GM19467 (cell line): ENCODE results near the gene SLX9.
"Not testable (repeated sequence)": the region's sequence is repeated elsewhere in the genome, so short reads cannot be mapped to it uniquely, and the experiment has no call there.

ENCODE experiments used
- ATAC-seq: cut with Tn5 transposase; IDR thresholded peaks from one replicate; pipeline ENCODE4 v1.9.1; 2021; ENCODE audit warnings: mild to moderate bottlenecking, moderate library complexity; ENCODE audit not compliant: unreplicated experiment

Gene SLX9

DNA sequence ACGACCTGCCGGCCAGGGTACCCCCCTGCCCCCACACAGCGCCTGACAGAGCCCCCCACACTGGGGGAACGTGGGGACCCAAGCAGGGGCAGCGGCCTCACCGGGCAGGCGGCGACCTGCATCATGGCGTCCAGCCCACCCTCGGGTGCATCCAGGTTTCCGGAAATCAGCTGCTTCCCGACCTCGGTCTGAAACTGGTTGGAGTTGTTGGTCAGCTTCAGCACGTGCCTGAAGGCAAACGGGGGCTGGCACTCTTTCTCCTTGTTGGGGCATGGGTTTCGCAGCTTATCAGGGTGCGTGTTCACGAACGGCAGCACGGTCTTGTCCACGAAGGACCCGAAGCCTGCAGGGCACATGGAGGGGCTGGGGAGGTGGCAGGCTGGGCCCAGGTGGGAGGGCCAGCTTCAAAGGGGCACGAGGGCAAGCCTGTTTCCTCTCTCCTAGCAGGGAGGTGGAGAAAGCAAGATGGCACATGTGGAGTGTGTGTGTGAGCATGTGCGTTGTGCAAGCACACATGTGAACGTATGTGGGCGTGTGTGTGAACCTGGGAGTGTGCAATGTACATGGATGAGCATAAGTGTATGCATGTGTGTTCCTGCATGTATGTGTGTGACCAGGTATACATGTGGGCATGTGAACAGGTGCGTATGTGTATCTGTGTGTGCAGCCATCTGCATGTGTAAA, 38.3 kb upstream of the SLX9 start:
- ATAC-seq, result no peak

GRCh38 chr21:44902268-44903049, 37.4 kb upstream of the SLX9 start:
- ATAC-seq, result no peak

DNA sequence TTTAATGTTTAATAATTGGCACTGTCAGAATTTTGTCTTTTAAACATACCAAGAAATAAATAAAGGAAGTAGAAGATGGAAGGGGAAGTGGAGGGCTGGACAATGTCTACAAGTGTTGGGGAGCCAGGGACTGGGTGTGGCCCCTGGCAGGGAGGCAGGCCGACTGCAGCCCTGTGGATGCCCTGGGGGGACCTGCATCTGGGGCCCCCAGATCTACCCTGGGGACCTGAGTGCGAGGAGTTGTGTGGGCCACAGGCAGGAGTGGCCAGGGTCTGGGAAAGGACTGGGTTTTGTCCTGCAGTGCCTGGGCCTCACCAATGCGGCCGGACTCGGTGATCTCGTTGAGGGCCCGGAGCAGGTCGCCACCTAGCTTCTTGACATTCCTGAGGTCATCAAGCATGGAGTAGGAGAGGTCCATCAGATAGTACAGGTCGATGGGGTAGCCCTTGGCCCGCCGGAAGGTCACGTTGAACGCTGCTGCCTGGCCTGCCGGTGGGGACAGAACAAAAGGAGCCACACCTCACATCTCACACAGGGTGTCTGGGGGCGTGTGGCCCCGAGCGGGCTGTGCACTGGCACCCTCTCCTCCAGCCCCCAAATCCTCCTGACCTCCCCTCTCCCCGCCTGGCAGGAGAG, 36.7 kb upstream of the SLX9 start:
- no peak for ATAC-seq

DNA sequence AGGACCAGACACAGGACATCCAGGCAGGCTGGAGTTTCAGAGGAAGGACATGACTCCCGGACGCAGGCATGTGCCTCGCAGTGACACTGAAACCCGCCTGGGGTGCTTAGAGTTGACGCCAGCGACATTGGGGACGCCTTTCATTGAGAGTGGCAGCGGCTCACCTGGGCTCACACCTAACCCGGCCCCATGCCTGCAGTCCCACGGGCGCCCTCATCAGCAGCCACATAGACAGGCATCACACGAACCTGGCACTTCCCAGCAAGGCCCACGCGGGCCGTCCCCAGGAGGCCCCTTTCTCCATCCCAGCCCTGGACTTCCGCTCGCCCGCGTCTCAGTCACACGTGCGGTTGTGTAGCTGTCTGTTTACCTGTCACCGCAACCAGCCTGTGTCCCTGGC, 36.1 kb upstream of the SLX9 start:
- no peak for ATAC-seq

GRCh38 chr21:44904141-44904923, 35.5 kb upstream of the SLX9 start:
- ATAC-seq, result no peak

DNA sequence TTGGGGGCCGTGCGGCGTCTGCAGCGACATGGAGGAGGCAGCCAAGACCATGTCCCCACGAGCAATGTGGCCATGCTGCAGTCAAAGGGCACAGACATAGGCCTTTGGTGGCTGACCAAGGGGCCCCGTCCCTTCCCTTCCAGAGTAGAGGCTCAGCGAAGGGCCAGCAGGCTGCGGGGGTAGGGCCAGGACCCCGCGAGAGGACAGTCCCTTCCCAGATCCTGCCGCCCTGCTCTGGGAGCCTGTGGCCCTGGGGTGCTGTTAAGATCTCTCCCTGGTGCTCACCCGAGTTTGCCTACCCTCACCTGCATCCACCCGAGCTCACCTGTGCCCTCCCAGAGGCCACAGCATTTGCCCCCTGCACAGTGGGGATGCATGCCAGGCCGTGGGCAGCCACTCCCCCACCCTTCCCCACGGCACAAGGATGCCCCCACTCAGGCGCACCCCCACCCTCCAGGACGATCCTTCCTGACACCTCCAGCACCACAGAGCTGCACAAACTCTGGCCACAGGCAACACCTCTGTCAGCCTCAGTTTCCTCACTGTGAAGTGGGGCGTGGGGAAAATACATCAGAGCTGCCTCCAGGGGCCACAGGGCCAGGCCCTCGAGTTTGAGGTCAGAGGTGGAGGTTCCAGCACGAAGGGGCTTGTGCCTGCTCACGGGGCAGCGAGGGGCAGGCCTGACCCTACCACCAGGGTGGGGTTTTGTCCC, 34.7 kb upstream of the SLX9 start:
- no peak for ATAC-seq

GRCh38 chr21:44905728-44906090, 34.1 kb upstream of the SLX9 start:
- ATAC-seq, result no peak

- no peak for ATAC-seq
Observed at GRCh38 chr21:44907225-44907965, 32.4 kb upstream of the SLX9 start.

DNA sequence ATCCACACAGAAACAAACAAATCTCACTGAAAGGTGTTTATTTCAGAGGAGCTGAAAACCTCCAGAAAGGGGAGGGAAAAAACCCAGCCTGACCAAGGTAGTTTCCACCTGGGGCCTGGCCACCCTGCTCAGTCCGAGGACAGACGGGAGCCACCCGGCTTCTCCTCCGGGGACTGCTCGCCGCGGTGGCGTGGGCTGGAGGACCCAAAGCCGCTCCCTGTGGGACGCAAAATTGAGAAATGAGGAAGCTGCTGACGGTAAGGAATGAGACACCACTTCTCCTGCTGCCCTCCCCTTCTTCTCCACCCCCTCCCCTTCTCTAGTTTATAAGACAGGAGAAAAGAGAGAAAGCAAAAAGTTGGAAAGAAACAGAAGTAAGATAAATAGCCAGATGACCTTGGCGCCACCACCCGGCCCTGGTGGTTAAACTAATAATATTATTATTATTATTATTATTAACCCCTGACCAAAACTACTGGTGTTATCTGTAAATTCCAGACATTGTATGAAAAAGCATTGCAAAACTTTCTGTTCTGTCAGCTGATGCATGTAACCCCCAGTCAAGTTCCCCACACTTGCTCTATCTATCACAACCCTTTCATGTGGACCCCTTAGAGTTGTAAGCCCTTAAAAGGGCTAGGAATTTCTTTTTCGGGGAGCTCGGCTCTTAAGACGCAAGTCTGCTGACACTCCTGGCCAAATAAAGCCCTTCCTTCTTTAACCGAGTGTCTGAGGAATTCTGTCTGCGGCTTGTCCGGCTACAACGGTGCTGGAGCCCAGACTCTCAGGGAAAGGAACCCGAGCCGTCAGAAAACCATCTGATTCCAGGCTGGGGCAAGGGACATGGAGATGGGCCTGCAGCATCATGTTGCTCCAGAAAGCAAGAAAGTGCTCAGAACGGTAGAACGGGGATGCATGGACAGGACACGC, 31.6 kb upstream of the SLX9 start:
- no peak for ATAC-seq

GRCh38 chr21:44908908-44909307, 30.9 kb upstream of the SLX9 start:
- no peak for ATAC-seq

GRCh38 chr21:44909719-44910118, 30.1 kb upstream of the SLX9 start:
- ATAC-seq, result no peak

DNA sequence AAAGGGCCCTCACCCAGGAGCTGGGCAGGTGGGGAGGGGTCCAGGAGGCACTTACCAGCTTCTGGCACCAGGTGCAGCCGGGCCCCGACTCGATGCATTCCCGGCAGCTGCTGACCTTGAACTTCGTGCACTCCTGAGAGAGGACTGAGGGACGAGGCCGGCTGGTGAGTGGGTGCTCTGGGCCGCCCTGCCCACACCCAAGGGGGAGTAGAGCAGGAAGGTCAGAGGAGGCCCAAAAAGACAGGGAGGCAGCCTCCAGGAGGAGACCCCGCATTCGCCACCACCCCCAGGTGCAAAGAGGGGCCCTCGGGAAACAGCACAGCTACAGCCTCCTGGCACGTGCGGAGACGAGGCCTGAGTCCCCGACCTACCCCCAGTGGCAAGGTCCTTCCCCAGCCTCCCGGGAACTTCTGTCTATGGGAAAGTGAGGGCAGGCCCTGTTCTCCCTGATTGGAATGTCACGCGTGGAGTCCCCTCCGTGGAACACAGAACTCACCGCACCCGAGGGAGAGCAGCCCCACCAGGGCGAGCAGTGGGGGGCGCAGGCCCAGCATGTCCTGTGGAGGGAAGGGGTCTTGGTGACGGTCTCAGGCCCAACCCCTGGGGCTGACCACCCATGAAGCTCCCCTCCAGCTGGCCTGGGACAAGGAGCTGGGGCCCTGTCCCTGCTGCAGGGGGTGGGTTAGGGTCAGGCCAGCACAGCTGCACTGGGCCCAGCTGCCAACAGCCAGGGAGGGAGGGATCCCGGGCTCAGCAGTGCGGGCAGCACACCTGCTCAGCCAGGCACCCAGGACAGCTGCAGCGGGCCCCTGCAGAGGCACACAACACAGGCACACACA, 29.4 kb upstream of the SLX9 start:
- ATAC-seq, result no peak

- ATAC-seq, result no peak
Observed at GRCh38 chr21:44911068-44911383, 28.8 kb upstream of the SLX9 start.

GRCh38 chr21:44911384-44912157, 28.3 kb upstream of the SLX9 start:
- ATAC-seq, result no peak

DNA sequence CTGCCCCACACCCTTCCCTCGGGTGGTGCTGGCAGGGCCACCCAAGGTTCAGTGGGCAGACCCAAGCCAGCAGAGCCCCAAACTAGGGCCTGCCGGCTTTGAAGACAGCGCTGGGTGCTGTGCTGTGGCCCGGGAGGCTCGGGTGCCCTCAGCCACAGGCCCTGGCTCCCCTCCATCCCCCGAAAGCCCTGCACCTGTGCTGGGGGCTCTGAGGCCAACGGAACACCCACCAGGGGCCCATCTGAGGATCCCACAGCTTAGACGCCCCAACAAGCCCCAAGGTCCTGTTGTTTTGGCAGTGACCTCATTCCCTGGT, 27.7 kb upstream of the SLX9 start:
- no peak for ATAC-seq

GRCh38 chr21:44912506-44913412, 27.1 kb upstream of the SLX9 start:
- ATAC-seq, result not testable (repeated sequence)
